22Rv1 (cell line): Measurements from ENCODE around the gene PECR.

Source experiments
- CTCF ChIP-seq: fragments of 450-650 bp; IDR thresholded peaks from 2 replicates; pipeline ENCODE4 v1.5.1; 2017; ENCODE audit warnings: mild to moderate bottlenecking
- ZFX ChIP-seq: fragments of 450-650 bp; IDR thresholded peaks from 2 replicates; pipeline ENCODE4 v1.6.1; 2017; ENCODE audit warnings: antibody characterized with exemption, borderline replicate concordance

GRCh38 chr2:216107760-216108159 is 26.2 kb upstream of the PECR start:
- TF ChIP-seq CTCF, result no peak
- no peak for TF ChIP-seq ZFX
